SW 1271 (cell line): ENCODE data around the gene OR10A3.

ENCODE experiments used
- DNase-seq, 2 experiments: peaks; one replicate each; lab custom pipeline; 2025; lab: John Stamatoyannopoulos, UW

OR10A3 gene

DNA sequence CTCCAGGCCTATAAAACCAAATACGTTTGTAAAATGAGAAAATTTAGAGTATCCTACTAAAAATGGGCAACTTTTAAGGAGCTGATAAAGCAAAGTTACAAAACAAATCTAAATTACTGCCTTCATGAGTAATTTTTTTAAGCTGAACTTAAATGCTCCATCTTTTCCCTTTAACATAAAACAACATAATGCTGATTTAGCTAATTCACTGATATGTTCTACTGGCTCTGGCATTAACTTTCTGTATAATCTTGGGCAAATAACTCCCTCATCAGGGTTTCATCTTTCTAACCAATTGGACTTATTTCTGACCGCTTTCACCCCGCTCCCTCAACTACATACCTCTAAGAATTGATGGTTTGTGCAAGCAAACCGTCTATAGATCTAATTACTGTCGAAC, 362 bp downstream of the OR10A3 start:
- no peak for DNase-seq

DNA sequence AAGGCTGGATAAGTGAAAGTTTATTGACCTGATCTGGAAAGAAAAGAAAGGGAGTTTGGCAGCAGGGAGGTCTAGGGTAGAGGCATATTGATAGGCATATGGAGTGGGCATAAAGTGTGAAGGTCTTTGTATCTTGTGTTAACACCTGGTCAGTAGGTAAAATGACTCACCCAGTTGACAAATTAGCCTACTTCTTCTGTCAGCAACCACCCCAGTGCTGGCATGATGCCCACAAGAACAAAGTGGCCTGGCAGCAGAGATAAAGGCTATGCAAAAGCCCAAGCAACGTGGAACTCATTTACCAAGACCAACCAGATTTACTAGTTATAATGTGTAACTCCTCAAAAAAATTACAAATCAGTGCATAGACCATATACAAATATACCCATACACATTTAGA, 4.9 kb downstream of the OR10A3 start:
- DNase-seq = no peak

GRCh38 chr11:7931168-7931567, 10.3 kb downstream of the OR10A3 start, which contains the start of gene OR10A6:
TSS of gene OR10A6 (minus strand) at chr11:7931268. CDS start at chr11:7928662, 2,606 bp downstream.
- DNase-seq = no peak

DNA sequence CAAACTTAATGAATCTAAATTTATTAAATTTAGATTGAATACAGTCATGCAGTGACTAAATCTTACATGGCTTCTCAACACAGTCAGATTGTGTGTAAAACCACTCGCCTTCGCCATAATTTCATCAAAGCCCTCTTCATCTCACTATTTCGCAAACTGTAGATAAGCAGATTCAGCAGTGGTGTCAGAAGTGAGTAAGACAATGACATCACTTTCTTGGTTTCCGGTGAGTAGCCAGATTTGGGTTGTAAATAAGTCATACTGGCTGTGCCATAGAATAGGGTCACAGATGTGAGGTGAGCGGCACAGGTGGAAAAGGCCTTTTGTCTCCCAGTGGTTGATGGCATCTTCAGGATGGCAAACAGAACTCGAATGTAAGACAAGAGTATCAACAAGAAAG, 13.9 kb downstream of the OR10A3 start:
- no peak for DNase-seq

DNA sequence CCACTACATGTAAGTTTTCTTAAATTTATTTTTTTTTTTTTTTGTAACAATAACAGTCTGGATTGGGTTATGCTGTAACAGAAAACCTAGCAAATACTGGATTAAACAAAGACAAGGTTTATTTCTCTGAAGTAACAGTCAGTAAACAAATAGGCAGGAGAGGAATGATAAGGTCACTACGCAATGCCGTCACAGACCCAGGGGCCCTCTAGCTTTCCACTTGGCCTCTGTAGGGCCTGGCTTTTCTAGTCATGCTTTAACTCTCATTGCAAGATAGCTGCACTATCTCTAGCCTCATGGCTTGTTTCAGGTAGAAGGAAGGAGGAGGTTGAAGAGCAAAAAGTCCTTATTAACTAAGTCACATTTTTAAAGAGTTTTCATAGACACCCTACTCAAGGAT, 17.0 kb downstream of the OR10A3 start:
- DNase-seq = no peak

DNA sequence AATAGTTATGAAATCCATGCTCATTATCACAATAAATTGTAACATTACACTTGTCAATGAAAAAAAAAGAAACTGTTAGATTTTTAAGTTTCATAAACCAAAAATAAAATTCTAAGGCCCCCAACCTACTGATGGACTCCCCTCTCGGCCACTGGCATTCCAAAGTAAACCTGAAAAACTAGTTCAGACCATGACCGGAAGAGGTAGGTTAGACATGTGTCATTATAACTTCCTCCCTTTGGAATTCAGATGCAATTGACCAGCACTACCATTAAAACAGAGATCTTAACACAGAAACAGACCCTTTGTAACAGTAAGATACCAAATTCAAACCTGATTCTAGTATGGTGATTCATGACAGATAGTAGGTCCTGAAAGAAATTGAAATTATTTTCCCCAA, 23.4 kb downstream of the OR10A3 start:
- no peak for DNase-seq

- no peak for DNase-seq
Measured at GRCh38 chr11:7911011-7911410, 30.5 kb downstream of the OR10A3 start.

DNA sequence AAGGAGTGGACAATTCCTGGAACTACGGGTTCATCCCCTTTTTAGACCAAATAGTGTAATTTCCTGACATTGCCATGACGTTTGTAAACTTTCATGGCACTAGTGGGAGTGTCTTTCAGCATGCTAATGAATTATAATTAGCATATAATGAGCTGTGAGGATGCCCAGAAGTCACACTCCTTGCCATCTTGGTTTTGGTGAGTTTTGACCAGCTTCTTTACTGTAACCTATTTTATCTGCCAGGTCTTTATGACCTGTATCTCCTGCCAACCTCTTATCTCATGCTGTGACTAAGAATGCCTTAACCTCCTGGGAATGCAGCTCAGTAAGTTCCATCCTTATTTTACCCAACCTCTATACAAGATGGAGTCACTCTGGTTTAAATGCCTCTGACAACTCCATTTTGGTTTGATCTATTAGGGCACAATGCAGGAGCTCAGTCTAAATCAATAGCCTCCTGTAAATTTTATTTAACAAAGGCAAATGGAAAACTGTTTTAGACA, 31.2 kb downstream of the OR10A3 start:
- no peak for DNase-seq

DNA sequence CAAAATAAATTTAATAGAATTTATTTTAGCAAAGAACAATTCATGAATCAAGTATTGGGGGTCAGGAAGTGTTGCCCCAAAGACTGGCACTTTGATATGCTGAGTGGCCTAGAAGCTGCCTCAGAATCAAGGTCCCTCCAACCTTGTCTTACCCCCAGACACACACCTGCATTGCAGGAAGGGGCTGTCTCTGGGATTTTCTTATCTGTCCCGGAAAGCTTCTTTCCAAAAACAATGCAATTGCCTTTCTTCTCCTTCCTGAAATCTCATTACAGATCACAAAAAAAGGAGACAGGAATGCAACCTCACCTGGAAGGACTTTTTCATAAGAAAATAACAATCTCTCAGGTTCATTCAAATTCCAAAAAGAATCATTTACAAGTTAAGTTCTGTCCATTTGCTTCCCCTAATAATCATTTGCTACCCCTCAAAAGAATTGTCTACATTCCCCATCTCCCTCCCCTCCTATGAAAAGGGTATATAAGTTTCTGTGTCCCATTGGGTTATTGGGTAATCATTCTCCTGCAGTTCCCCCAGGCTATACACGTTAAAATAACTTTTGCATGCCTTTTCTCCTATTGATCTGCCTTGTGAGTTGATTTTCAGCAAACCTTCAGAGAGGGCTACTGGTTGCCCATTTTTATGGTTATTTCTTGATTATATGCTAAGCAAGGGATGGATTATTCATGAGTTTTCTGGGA, 31.8 kb downstream of the OR10A3 start:
- DNase-seq = no peak

GRCh38 chr11:7907121-7907520, 34.4 kb downstream of the OR10A3 start:
- no peak for DNase-seq

GRCh38 chr11:7906481-7906880, 35.0 kb downstream of the OR10A3 start:
- no peak for DNase-seq

- DNase-seq = no peak
Measured at GRCh38 chr11:7905961-7906429, 35.5 kb downstream of the OR10A3 start.

DNA sequence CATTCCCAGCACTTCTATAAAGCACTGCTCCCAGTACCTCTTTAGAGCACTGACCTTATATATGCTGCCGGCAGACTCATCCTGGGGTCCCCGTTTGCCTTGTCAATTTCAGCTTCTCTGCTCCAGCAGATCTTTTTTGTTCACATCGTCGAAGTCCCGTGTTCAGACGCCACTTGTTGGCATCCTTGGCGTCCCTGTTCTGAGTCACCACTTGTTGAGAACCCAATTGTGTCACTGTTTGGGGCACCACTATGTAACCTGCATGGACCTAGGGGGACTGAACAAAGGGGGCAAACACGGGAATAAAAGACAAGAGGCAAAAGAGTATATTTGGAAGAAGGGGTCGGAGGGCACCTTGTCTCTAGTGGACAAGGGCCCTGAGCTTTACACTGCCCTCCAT, 36.0 kb downstream of the OR10A3 start:
- DNase-seq = no peak

DNA sequence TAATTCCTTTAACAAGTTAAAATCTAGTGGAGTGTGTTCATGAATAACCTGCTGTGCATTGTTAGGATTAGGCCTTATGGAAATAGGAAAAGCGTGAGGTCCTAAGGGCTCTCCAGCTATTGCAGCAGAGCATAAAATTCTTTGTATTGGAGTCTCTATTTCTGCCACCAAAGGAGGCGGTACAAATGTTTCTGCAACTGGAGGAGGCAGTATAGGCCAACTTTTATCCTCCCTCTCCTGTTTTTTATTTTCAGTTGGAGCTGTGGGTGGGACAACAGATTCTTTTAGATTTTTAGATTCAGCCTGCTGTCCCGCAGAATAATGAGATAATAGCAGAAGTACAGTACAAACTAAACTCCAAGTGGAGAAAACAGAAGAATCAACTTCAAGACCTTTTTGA, 36.6 kb downstream of the OR10A3 start:
- peak in 1 of 2 experiments; percentile 2 for DNase-seq

- no peak for DNase-seq
Measured at GRCh38 chr11:7903940-7904339, 37.6 kb downstream of the OR10A3 start.

DNA sequence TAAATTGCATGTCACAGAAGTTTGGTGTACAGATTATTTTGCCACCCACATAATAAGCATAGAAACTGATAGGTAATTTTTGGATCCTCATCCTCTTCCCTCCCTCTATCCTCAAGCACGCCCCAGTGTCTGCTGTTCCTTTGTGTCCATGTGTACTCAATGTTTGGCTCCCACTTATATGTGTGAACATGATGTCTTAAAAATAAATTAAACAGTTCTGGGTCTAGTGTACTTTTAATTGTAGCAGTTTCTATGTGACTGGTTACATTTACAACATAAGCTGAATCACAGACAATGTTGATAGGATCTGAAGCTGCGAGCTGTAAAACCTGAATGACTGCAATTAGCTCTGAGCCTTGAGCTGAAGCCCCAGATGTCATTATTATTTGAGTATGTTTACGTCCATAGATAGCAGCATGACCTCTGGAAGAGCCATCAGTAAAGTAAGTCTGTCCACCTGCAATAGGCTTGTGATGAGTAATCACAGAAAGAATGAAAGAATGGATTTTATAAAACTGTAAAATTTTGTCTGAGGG, 40.1 kb downstream of the OR10A3 start:
- no peak for DNase-seq

DNA sequence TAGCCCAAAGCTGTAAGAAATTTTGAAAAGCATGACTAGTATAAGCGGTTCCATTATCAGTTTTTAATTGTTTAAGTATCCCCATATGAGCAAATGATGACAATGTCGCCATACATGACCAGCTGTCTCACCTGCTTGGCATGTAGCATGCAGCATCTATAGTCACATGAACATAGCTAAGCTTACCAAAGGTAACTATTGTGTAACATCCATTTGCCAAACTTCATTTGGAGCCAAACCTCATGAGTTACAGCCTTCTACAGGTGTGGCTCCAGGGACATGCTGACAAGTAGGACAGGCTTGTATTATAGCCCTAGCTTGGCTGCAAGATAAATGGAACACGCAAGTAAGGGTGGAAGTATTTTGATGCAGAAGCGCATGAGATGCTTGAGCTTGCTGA, 40.8 kb downstream of the OR10A3 start:
- DNase-seq = no peak

GRCh38 chr11:7899418-7899817, 42.1 kb downstream of the OR10A3 start:
- no peak for DNase-seq

DNA sequence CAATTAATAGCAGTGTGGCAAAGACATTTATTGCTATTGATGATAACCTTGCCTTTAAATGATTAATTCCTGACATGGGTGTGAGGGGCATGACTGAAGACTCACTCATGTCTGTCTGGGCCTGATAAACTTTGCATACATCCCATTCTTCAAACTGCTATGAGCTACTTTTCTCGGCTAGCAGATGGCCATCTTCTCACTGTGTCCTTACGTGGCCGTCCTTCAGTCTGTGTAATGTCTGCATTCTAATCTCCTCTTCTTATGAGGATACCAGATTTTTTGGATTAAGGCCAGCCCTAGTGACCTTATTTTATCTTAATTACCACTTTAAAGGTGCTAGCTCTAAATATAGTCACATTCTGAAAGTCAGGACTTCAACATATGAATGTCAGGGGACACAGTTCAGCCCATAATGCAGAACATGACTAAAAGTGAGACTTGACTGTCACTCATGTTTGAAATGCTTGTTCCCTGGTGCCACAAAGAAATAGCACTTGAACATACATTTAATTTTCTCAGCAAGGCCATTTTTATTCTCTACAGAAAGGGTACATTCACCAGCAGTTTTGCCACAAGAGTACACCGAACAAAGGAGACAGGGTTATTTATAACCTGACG, 42.7 kb downstream of the OR10A3 start:
- no peak for DNase-seq

DNA sequence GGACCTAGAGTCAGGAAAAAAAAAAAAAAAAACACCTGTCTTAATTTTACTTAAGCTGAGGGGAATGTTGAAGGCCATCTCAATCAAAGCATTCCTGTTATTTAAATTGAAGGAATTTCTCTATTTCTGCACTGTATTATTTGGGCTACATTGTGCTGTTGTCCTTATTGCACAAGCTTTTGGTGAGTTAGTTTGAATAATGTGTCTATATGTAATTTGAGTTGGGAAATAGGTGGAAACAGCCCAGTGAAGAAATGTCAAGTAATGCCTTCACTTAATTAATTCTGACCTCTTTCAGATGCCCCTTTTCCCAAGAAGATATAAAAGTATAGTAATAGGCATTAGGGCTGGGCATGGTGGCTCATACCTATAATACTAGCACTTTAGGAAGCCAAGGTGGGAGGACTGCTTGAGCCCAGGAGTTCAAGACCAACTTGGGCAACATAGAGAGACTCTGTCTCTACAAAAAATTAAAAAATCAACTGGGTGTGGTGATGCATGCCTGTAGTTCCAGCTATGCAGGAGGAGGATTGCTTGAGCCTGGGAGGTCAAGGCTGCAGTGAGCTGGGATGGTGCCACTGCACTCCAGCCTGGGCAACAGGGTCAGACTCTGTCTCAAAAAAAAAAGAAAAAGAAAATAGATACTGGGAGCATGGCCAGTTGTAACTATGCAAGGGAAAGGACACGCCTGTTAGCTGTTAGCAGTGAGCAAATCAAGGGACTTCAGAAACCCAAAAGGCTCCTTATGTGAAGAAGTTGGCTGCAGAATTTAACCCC, 45.3 kb downstream of the OR10A3 start:
- no peak for DNase-seq

- no peak for DNase-seq
Measured at GRCh38 chr11:7894251-7894650, 47.3 kb downstream of the OR10A3 start.

- no peak for DNase-seq
Measured at GRCh38 chr11:7893796-7894195, 47.7 kb downstream of the OR10A3 start.
